ENCODE results near the gene DRICH1.
"Not testable (repeated sequence)": the region's sequence is repeated elsewhere in the genome, so short reads cannot be mapped to it uniquely, and the experiment has no call there.

The DRICH1 gene

DNA sequence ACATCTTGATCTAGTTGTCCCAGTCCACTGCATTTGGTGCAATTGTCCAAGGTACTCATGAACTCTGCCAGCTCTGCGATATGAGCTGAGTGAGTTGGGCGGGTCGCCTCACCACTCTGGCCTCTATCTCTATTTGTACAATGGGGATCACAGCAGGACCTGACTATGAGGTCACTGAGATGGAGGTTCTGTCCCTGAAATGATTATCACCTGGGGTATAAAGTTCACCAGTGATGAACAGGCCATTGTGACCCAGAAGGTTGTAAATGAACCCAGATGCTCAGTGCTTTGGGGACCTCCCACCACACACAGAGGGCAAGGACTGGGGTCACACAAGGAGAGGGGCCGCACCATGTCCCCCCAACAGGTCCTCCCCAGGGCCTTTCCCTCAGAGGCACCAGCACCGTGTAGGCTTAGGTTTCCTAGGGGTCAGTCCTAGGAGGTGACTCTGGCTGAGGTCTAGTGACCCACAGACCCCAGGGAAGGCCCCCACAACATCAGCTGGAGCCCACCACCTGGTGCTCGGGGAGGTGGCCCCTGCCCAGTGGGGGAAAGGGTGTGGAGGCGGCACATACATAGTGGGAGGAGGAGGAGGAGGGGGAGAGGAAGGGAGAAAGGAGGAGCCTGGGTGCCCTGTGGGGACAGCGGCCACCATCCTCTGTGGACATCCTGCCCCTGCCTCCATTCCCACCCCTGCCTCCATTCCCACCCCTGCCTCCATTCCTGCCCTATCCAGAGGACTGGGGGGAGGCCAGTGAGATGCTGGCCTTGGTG, 27.0 kb downstream of the DRICH1 start:
- TF ChIP-seq, protein P1, sequence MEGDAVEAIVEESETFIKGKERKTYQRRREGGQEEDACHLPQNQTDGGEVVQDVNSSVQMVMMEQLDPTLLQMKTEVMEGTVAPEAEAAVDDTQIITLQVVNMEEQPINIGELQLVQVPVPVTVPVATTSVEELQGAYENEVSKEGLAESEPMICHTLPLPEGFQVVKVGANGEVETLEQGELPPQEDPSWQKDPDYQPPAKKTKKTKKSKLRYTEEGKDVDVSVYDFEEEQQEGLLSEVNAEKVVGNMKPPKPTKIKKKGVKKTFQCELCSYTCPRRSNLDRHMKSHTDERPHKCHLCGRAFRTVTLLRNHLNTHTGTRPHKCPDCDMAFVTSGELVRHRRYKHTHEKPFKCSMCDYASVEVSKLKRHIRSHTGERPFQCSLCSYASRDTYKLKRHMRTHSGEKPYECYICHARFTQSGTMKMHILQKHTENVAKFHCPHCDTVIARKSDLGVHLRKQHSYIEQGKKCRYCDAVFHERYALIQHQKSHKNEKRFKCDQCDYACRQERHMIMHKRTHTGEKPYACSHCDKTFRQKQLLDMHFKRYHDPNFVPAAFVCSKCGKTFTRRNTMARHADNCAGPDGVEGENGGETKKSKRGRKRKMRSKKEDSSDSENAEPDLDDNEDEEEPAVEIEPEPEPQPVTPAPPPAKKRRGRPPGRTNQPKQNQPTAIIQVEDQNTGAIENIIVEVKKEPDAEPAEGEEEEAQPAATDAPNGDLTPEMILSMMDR (IDR thresholded peaks at IDR 0.05; ENCODE audit: low read depth, low read length) = no peak
- H3K4me3 ChIP-seq (ENCODE audit: low read depth, low read length) = no peak overlapping the region
- DNase-seq (ENCODE audit: low read depth, low spot score) = no peak
- in situ Hi-C loops (cut with HindIII; ENCODE audit: low sequenced_read_pairs) = no loop called here

DNA sequence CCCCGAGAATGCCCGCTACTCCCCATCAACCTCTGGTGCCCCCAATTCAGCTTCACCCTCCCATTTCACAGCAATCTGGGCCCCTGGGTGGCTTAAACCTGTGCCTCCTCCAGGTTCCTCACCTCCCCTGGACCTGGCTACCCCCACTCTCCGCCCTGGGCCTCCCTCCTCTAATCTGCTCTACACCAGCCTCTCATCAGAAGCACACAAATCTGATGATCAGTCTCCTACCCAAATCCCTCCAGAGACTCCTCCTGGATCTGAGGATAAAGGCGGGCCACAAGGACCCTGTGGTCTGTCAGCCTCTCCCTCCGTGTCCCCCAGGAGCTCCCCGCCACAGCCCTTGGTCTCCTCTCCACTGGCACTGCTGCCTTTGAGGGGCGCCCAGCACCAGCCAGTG, 28.9 kb downstream of the DRICH1 start:
- TF ChIP-seq, protein P1 (IDR thresholded peaks at IDR 0.05; ENCODE audit: low read depth, low read length) = no peak
- DNase-seq (ENCODE audit: low read depth, low spot score) = no peak
- H3K4me3 ChIP-seq (ENCODE audit: low read depth, low read length) = no peak overlapping the region
- in situ Hi-C loops (cut with HindIII; ENCODE audit: low sequenced_read_pairs) = no loop called here

DNA sequence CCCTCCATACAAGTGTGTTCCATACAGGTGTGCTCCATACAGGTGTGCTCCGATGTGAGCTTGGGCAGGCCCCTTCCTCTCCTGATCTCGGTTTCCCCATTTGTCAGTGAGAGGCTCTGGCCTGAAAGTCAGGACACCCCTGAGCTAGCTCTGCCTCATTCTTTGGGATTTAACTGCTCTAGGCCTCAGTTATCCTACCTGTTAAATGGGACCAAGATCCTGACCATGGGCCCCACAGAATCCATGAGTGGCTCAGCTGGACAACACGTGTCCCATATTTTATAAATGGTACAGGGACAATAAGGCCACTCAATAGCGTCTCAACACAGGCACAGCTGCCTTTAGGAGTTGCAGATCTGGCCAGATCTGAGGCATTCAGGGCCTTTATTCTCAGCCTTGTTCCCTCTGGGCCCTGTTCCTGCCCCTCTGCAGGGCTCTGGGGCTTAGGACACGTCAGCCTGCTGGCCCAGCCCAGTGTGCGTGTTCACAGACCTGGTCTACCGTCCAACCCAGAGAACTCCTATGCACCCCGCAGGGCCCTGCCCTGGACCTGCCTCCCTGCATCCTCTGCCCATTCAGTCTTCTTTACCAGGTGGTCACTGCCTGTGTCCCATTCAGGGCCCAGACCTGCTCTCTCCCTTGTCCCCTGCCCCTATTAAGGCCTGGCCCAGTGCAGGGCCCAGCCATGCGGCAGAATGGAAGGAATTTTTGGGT, 33.2 kb downstream of the DRICH1 start:
- no peak overlapping the region for H3K4me3 ChIP-seq (ENCODE audit: low read depth, low read length)
- no peak for DNase-seq (ENCODE audit: low read depth, low spot score)
- TF ChIP-seq, protein P1 (IDR thresholded peaks at IDR 0.05; ENCODE audit: low read depth, low read length) = no peak
- in situ Hi-C loops (cut with HindIII; ENCODE audit: low sequenced_read_pairs) = no loop called here

DNA sequence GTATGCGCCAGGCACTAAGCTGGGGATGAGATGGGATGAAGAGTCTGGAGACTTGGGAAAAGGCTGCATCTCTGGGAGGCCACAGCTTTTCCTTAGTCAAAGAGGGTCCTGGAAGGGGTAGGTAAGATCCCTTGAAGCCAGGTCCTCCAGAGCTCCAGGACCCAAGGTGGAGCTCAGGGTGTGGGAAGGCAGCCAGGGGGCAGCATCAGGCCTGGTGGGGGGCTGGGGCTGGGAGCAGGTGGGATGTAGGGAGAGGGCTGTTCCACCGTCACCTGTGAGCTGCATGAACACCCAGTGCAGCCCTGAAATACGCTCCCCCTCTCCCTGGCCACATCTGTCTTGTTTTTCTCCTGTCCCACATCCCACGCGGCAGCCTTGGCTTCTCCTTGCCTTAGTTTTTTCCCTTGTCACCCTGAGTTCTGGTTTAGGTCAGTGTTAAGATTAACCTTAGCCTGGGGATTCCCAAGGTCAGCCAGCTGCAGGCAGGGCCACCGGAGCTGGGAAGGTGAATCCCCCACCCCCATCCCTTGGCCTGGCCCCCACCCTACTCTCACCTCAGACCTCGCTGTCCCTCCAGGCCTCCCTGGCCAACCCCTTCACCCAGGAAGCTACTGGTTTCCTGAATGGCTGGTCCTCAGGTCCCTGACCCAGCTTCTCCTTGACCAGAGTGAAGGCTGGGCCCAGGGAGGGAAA, 34.4 kb downstream of the DRICH1 start:
- DNase-seq (ENCODE audit: low read depth, low spot score); H3K4me3 ChIP-seq (ENCODE audit: low read depth, low read length); in situ Hi-C loops (cut with HindIII; ENCODE audit: low sequenced_read_pairs): not testable (repeated sequence)

DNA sequence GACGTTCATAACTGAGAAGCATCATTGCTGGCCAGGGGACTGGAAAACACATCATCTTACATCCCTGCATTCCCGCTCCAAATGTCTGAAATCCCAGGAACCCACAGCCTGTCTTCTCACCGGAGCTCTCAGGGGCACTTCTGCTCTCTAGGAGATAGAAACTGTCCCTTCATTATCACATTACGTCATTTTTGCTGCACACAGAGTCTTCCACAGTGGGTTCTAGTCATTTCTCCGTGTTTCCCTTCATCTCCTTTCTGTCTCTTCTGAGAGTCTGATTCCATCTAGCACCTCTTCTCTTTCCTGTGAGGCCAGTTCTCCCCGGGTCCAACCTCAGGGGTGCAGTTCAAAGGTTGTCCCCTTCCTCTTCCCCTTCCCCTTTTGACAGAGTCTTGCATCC, 36.2 kb downstream of the DRICH1 start:
- in situ Hi-C loops (cut with HindIII; ENCODE audit: low sequenced_read_pairs); H3K4me3 ChIP-seq (ENCODE audit: low read depth, low read length); DNase-seq (ENCODE audit: low read depth, low spot score): not testable (repeated sequence)

DNA sequence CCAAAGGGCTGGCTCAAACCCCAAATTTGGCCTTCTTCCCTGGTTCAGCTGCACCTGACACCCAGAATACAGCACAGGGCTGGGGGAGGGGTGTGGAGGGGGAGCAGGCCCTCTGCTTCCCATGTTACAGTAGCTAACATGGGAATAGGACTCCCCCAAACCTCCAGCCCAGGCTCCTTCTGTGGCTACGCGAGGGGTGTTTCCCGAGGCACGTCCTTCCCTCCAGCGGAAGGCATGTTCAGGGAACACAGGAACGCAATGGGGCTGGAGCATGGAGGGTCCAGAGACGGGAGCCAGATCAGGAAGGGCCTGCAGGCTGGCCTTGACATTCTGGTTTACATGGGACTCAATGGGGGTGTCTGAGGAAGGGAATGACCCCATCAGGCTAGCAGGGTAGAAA, 40.3 kb downstream of the DRICH1 start:
- TF ChIP-seq, protein P1 (IDR thresholded peaks at IDR 0.05; ENCODE audit: low read depth, low read length) = no peak
- in situ Hi-C loops (cut with HindIII; ENCODE audit: low sequenced_read_pairs) = no loop called here
- DNase-seq (ENCODE audit: low read depth, low spot score) = no peak
- H3K4me3 ChIP-seq (ENCODE audit: low read depth, low read length) = no peak overlapping the region

DNA sequence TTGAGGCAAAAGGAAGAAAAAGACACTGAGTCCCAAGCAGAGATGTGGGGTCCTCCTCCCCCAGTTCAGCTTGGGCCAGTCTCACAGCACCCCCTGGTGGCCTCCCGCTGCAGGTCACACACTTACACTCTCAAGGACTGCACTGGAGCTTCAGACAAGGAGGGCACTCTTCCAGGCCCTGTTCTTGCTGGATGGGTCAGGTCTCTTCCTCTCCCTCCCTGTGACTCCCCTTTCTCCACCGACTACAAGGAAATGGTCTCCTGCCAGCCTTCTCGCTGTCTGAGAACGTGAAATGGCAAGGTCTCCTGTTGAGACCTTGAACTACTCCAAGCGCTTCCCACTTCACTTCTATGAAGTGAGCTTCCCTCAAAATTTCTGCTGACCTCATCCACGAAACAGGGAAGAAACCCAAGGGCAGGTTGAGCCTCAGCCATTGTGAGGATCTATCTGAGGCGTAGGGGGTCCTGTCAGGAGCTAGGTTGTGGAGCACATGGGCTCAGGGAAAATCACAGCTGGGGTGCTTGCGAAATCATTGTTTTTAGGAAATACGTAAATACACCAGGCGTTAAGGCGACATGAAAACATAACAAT, 40.8 kb downstream of the DRICH1 start:
- in situ Hi-C loops (cut with HindIII; ENCODE audit: low sequenced_read_pairs) = no loop called here
- H3K4me3 ChIP-seq (ENCODE audit: low read depth, low read length) = no peak overlapping the region
- TF ChIP-seq, protein P1 (IDR thresholded peaks at IDR 0.05; ENCODE audit: low read depth, low read length) = peak; percentile 94
- peak; percentile 46 for DNase-seq (ENCODE audit: low read depth, low spot score)

Data from astrocyte of the spinal cord (primary cell).